Keratinocyte (primary cell): ENCODE data around the gene GRPEL1. TPM values are rescaled to one million over a fixed set of nuclear protein-coding genes. Genes with fewer than 3 reads are reported as not detected.

ENCODE experiments used
- DNase-seq: peaks from one replicate; pipeline ENCODE4 v3.0.0-alpha.2; 2011; ENCODE audit warnings: low read depth, missing footprints, low spot score
- FAIRE-seq: peaks from 2 replicates; lab custom pipeline; 2011; peaks lifted over from hg19 to GRCh38; lab: Jason Lieb, UNC
- H2AFZ ChIP-seq: 2 replicates; pipeline ENCODE4 v1.6.0; 2012; ENCODE audit warnings: low read length, control low read depth, inconsistent platforms; ENCODE audit not compliant: control insufficient read depth
- H3K27ac ChIP-seq: 2 replicates; pipeline ENCODE4 v1.5.1; 2011; ENCODE audit warnings: low read length; ENCODE audit not compliant: control insufficient read depth, insufficient read depth
- H3K27me3 ChIP-seq: 3 replicates; pipeline ENCODE4 v1.6.0; 2011; ENCODE audit warnings: low read length; ENCODE audit not compliant: control insufficient read depth, insufficient read depth; ENCODE audit errors: extremely low read depth
- H3K36me3 ChIP-seq, 2 experiments: 2 replicates in 1 of 2; 3 replicates in 1 of 2; pipeline ENCODE4 v1.5.1; 2011; ENCODE audit warnings: low read length in 2 of 2, mild to moderate bottlenecking in 1 of 2; ENCODE audit not compliant: control insufficient read depth in 2 of 2, insufficient read depth in 2 of 2; ENCODE audit errors: extremely low read depth in 1 of 2
- H3K4me1 ChIP-seq: 3 replicates; pipeline ENCODE4 v1.5.1; 2011; ENCODE audit warnings: low read length; ENCODE audit not compliant: control insufficient read depth, insufficient read depth; ENCODE audit errors: extremely low read depth
- H3K4me2 ChIP-seq: 3 replicates; pipeline ENCODE4 v1.6.0; 2011; ENCODE audit warnings: low read depth, low read length; ENCODE audit not compliant: control insufficient read depth, insufficient read depth; ENCODE audit errors: extremely low read depth
- H3K4me3 ChIP-seq, 3 experiments: fragments of 200-600 bp in 1 of 3; sonication (generic) in 1 of 3; 2 replicates in 2 of 3; 3 replicates in 1 of 3; pipeline ENCODE4 v1.5.1; 2011 to 2016; ENCODE audit warnings: low read length in 3 of 3, mild to moderate bottlenecking in 3 of 3, control low read depth in 2 of 3, inconsistent platforms in 1 of 3, low read depth in 1 of 3, mixed read lengths in 1 of 3, mixed run types in 1 of 3, moderate library complexity in 1 of 3; ENCODE audit not compliant: control insufficient read depth in 2 of 3, insufficient read depth in 2 of 3; ENCODE audit errors: extremely low read depth in 1 of 3
- H3K79me2 ChIP-seq: 2 replicates; pipeline ENCODE4 v1.6.0; 2012; ENCODE audit warnings: low read length; ENCODE audit not compliant: control insufficient read depth, insufficient read depth
- H3K9ac ChIP-seq: 3 replicates; pipeline ENCODE4 v1.6.0; 2011; ENCODE audit warnings: low read length; ENCODE audit not compliant: control insufficient read depth, insufficient read depth; ENCODE audit errors: extremely low read depth
- H3K9me1 ChIP-seq: 3 replicates; pipeline ENCODE4 v1.6.0; 2011; ENCODE audit warnings: low read length; ENCODE audit not compliant: control insufficient read depth, insufficient read depth; ENCODE audit errors: extremely low read depth
- H3K9me3 ChIP-seq: 2 replicates; pipeline ENCODE4 v1.5.1; 2012; ENCODE audit warnings: low read depth, low read length; ENCODE audit not compliant: control insufficient read depth
- H4K20me1 ChIP-seq: 3 replicates; pipeline ENCODE4 v1.6.0; 2011; ENCODE audit warnings: low read length; ENCODE audit not compliant: control insufficient read depth, insufficient read depth; ENCODE audit errors: extremely low read depth
- CTCF ChIP-seq, 3 experiments: IDR thresholded peaks in 1 of 3; conservative IDR thresholded peaks in 1 of 3; optimal IDR thresholded peaks in 1 of 3; 2 replicates in 2 of 3; 3 replicates in 1 of 3; pipeline versions ENCODE3 to v1.5.1; 2011; ENCODE audit warnings: low read length in 3 of 3, mild to moderate bottlenecking in 3 of 3, moderate library complexity in 2 of 3, control low read depth in 1 of 3, inconsistent platforms in 1 of 3; ENCODE audit not compliant: insufficient read depth in 2 of 3; ENCODE audit errors: extremely low read depth in 1 of 3
- EZH2 ChIP-seq: IDR thresholded peaks from one replicate; pipeline ENCODE4 v1.6.1; 2012; ENCODE audit warnings: inconsistent platforms, mild to moderate bottlenecking, low read length, moderate library complexity
- dilution Hi-C: fragments of 300-500 bp; cut with MboI; formaldehyde crosslinking; loops from one replicate; pipeline ENCODE4 v1.7.0; 2020; ENCODE audit warnings: low sequenced_read_pairs; ENCODE audit not compliant: extremely low pct_ligation_motif_present
- polyA plus RNA-seq, 5 experiments: library from polyadenylated mRNA; depleted of rRNA in 3 of 5; stranded (reverse) in 3 of 5; stranded (forward) in 1 of 5; unstranded in 1 of 5; fragments of >200 nt; gene quantifications; 1 replicate in 1 of 5; 2 replicates in 3 of 5; 3 replicates in 1 of 5; pipeline versions ENCODE4 v1.2.1 to v1.2.3, GENCODE V29; 2011 to 2012; ENCODE audit warnings: missing spikeins in 2 of 5, low read depth in 1 of 5, low replicate concordance in 1 of 5

GRPEL1 gene
- polyA plus RNA-seq, 1 donor (not counting 4 experiments of a cell fraction or from before 2014, with no cell fraction given), result 59.1 TPM

GRCh38 chr4:7095611-7096155 is 27.8 kb upstream of the GRPEL1 start:
- FAIRE-seq, result no peak

GRCh38 chr4:7094916-7095315 is 27.1 kb upstream of the GRPEL1 start:
- no peak for FAIRE-seq
- dilution Hi-C loops, result no loop called here
- H3K4me2 ChIP-seq, result no peak overlapping the region

More at GRCh38 chr4:7095611-7096155, 27.8 kb upstream of the GRPEL1 start:
- H3K4me3 ChIP-seq, result no peak overlapping the region
- no peak overlapping the region for H2AFZ ChIP-seq
- H3K4me2 ChIP-seq, result no peak overlapping the region
- peaks cover 28% of the 10 kb centered on the region for H3K27me3 ChIP-seq
- no peaks in the 10 kb centered on the region for H3K36me3 ChIP-seq
- H4K20me1 ChIP-seq, result no peaks in the 10 kb centered on the region
- H3K4me1 ChIP-seq, result no peaks in the 10 kb centered on the region
- no peaks in the 10 kb centered on the region for H3K9me3 ChIP-seq
- no peak overlapping the region for H3K27ac ChIP-seq
- H3K9me1 ChIP-seq, result no peaks in the 10 kb centered on the region
- dilution Hi-C loops, result no loop called here
- H3K79me2 ChIP-seq, result no peaks in the 10 kb centered on the region
- no peak for DNase-seq
- TF ChIP-seq EZH2, result no peak
- TF ChIP-seq CTCF (optimal IDR thresholded peaks at IDR 0.05 in 1 of 3, IDR thresholded peaks at IDR 0.05 in 1 of 3, conservative IDR thresholded peaks at IDR 0.05 in 1 of 3; ENCODE audit: extremely low read depth in 1 of 3, insufficient read depth in 2 of 3, low read length in 3 of 3), result no peak
- H3K9ac ChIP-seq, result no peak overlapping the region

More at GRCh38 chr4:7094916-7095315, 27.1 kb upstream of the GRPEL1 start:
- H3K27ac ChIP-seq, result no peak overlapping the region
- no peak for DNase-seq
- H2AFZ ChIP-seq, result no peak overlapping the region
- H3K4me1 ChIP-seq, result no peaks in the 10 kb centered on the region
- H3K9me3 ChIP-seq, result no peaks in the 10 kb centered on the region
- no peaks in the 10 kb centered on the region for H3K36me3 ChIP-seq
- no peak overlapping the region for H3K9ac ChIP-seq
- H3K4me3 ChIP-seq, result no peak overlapping the region
- no peak for TF ChIP-seq CTCF (optimal IDR thresholded peaks at IDR 0.05 in 1 of 3, IDR thresholded peaks at IDR 0.05 in 1 of 3, conservative IDR thresholded peaks at IDR 0.05 in 1 of 3; ENCODE audit: extremely low read depth in 1 of 3, insufficient read depth in 2 of 3, low read length in 3 of 3)
- no peak for TF ChIP-seq EZH2
- H3K27me3 ChIP-seq, result peaks cover 28% of the 10 kb centered on the region
- no peaks in the 10 kb centered on the region for H4K20me1 ChIP-seq
- no peaks in the 10 kb centered on the region for H3K9me1 ChIP-seq
- H3K79me2 ChIP-seq, result no peaks in the 10 kb centered on the region
